Measurements from ENCODE around the gene EXOG.

The EXOG gene

GRCh38 chr3:38500688-38501417, 4.7 kb downstream of the EXOG start:
- TF ChIP-seq TAF1 (IDR thresholded peaks at IDR 0.05; ENCODE audit: borderline replicate concordance, insufficient read depth, low read length) (no peak), SIN3A (IDR thresholded peaks at IDR 0.05; ENCODE audit: borderline replicate concordance, insufficient read depth, low read length) (no peak), REST (IDR thresholded peaks at IDR 0.05; ENCODE audit: insufficient read depth in 1 of 2, low read depth in 2 of 2, low read length in 2 of 2) (no peak), FOXP2 (optimal IDR thresholded peaks at IDR 0.05; ENCODE audit: borderline replicate concordance, extremely low read depth, extremely low read length, insufficient read depth) (no peak), POLR2AphosphoS5 (IDR thresholded peaks at IDR 0.05; ENCODE audit: low read depth, low read length) (no peak)

DNA sequence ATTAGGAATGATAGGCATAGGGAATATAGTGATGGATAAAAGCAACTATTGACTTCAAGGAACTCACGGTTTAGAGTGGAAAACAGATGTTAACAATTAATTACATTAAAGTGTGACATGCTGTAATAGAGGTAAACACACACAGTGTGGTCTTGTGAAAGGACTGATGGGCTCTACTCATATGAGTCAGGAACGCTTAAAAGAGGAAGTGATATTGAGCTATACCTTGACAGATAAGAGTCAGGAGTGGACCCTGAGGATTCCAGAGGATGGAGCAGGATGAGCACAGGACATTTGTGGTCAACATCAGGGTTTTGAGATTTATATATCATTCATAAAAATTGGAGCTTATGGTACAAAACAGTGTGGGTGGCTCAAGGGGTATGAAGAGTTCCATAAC, 11.0 kb downstream of the EXOG start:
- TF ChIP-seq FOXP2 (optimal IDR thresholded peaks at IDR 0.05; ENCODE audit: borderline replicate concordance, extremely low read depth, extremely low read length, insufficient read depth) (no peak), POLR2AphosphoS5 (IDR thresholded peaks at IDR 0.05; ENCODE audit: low read depth, low read length) (no peak), TAF1 (IDR thresholded peaks at IDR 0.05; ENCODE audit: borderline replicate concordance, insufficient read depth, low read length) (no peak), REST (IDR thresholded peaks at IDR 0.05; ENCODE audit: insufficient read depth in 1 of 2, low read depth in 2 of 2, low read length in 2 of 2) (no peak), SIN3A (IDR thresholded peaks at IDR 0.05; ENCODE audit: borderline replicate concordance, insufficient read depth, low read length) (no peak)

DNA sequence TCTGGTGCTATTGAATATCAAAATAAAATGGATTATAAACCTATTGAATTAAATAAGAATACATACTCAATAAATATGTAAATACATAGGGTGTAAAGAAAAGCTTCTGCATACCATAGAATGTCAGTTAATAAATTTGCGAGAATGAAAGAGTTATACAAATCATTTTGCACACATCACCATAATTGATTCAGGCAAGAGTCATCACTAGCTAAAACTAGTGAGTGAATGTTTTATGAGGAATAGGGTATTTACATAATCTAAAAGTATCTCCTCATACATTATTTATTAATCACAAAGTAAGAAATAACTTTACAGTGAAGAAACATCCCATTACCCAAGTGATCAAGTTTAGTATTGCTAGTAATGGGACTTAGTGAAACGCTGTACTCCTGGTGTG, 13.6 kb downstream of the EXOG start:
- no peak for TF ChIP-seq TAF1 (IDR thresholded peaks at IDR 0.05; ENCODE audit: borderline replicate concordance, insufficient read depth, low read length)
- TF ChIP-seq POLR2AphosphoS5 (IDR thresholded peaks at IDR 0.05; ENCODE audit: low read depth, low read length) = no peak
- TF ChIP-seq SIN3A (IDR thresholded peaks at IDR 0.05; ENCODE audit: borderline replicate concordance, insufficient read depth, low read length) = no peak
- no peak for TF ChIP-seq FOXP2 (optimal IDR thresholded peaks at IDR 0.05; ENCODE audit: borderline replicate concordance, extremely low read depth, extremely low read length, insufficient read depth)
- TF ChIP-seq REST (IDR thresholded peaks at IDR 0.05; ENCODE audit: insufficient read depth in 1 of 2, low read depth in 2 of 2, low read length in 2 of 2) = no peak

DNA sequence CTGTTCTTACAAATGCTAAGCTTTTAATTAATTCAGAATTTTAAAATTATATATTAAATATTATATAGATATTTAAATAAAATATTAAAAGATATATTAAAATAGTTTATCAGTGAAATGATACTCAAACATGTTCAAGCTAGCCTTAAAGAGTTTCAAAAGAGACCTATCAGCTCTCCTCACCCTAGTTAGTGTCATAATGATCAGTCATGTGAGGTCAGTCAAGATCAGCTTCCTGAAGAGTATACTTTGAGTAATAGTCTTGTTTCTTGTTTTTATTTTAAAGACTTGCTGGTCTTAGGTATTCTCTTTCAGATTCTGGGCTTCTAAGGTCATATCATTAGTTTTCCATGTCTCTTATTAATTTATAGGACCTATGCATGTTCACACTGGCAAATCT, 14.5 kb downstream of the EXOG start:
- TF ChIP-seq TAF1 (IDR thresholded peaks at IDR 0.05; ENCODE audit: borderline replicate concordance, insufficient read depth, low read length) = no peak
- TF ChIP-seq FOXP2 (optimal IDR thresholded peaks at IDR 0.05; ENCODE audit: borderline replicate concordance, extremely low read depth, extremely low read length, insufficient read depth) = no peak
- TF ChIP-seq REST (IDR thresholded peaks at IDR 0.05; ENCODE audit: insufficient read depth in 1 of 2, low read depth in 2 of 2, low read length in 2 of 2) = no peak
- TF ChIP-seq POLR2AphosphoS5 (IDR thresholded peaks at IDR 0.05; ENCODE audit: low read depth, low read length) = no peak
- no peak for TF ChIP-seq SIN3A (IDR thresholded peaks at IDR 0.05; ENCODE audit: borderline replicate concordance, insufficient read depth, low read length)

All from PFSK-1 (cell line).